ENCODE data around the gene HAUS3.

DNA sequence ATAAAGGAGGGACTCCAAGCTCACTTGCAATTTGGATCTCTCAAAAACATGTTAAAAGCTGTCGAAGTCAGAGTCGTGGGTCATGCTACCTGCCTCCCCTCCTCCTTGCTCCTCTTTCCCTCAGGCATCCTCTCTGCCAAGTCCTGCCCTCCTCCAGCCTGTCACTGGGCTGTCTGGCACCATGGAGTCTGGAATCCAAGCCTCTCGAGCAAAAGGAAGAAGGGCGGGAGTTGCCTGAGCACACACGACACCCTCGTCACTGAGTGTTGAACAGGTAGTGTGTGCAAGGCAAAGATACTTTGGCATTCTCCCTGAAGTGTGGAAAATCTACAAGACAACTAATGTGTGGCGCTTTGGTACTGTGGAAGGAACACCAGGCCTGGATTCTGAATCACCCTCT is 62.2 kb downstream of the HAUS3 start:
- no peak for TF ChIP-seq ZNF274 (IDR thresholded peaks at IDR 0.05; ENCODE audit: low read depth, low read length)
- TF ChIP-seq SUZ12 (IDR thresholded peaks at IDR 0.05; ENCODE audit: extremely low read depth, insufficient read depth, insufficient read length) = no peak
- no peak for TF ChIP-seq YY1 (IDR thresholded peaks at IDR 0.05; ENCODE audit: insufficient read depth, insufficient read length)

Measured in NT2/D1 (cell line).